Measurements from ENCODE around the gene MXD3.
"Not testable (repeated sequence)": the region's sequence is repeated elsewhere in the genome, so short reads cannot be mapped to it uniquely, and the experiment has no call there.

MXD3 gene

DNA sequence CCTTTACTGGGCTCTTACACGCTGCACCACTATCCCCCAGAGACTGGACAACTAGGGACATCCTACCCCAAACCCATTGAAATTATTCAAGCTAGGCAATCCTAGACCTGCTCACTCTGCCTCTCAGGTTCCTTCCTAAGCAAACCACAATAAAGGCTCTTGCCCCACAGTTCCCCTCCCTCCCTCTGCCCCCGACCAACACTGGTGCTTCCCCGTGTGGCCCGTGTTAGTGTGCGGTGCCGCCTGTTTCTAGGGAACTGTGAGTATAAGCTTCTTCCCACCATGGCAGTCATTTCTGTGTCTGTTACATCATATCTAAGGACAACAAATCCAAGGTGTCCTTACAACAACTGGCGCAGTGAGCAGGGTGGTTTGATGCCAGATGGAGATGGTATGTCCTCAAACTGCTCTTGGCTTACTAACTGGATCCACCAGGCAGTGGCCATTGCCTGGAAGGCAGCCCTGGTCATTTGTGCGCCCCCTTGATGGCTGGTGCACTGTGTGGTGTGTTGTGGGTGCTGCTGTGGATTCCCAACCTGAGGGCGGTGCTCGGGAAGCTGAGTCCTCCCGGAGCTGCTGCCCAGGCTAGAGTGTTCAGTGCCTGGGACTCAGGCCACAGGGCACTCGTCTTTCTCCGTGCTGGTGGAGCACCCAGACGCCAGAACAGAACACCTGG lies 8.4 kb upstream of the MXD3 start:
- DNase-seq = peak in 1 of 3 donors; percentile 40

DNA sequence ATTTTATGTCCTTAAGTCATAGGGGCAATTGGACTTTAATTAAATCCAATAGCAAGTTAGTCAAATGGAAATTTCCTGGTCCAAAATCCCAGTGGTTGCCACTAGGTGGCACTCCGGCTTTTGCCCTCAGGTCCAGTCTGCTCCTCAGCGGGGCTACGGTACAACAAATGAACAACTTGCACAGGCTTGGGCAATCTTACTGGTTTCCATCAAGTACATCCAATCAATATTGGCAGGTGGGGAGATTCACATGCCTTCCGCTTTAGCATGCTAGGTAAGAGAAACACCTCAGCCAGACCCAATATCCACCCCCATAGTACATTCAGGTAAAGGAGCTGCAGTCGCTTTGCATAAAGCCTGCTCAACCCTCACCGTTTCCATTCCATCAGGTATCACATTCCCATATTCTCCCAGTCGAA lies 6.3 kb upstream of the MXD3 start:
- peak; percentile 87 to 89 (median 89) for DNase-seq

DNA sequence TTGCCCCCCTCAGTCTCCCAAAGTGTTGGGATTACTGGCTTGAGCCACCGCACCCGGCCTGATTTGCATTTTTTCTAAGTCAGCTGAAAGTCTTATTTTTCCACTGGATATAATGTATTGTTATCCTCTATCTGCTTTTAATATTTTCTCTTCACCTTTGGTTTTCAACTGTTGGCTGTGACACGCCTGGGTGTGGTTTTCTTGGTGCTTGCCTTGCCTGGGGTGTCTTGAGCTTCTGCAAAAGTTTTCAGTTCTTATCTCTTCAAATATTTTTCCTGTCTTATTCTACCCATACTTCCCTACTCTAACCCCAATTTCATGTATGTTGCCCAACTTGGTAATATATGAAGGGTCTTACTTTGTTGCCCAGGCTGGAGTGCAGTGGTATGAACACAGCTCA lies 4.3 kb upstream of the MXD3 start:
- DNase-seq = no peak

DNA sequence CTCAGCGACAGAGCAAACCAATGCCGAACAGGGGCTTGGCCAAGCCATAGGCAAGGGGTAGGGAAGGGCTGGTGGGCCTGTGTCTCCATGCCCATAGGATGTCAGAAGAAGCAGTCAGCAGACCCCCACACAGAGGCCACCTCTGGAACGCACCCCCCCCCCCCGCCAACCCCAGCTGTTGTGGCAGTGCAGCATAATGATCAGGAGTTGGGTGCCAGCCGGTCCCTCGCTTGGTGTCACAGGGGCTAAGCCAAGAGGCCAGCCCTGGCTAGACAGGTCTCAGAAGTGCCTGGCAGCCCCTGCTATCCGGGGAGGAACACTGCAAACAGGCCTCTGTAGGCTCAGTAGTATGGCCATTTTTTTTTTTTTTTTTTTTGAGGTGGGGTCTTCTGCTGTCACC lies 3.7 kb upstream of the MXD3 start:
- no peak for DNase-seq

- no peak for DNase-seq
Observed at GRCh38 chr5:177314376-177315342, 3.0 kb upstream of the MXD3 start.

GRCh38 chr5:177313561-177314259 lies 2.0 kb upstream of the MXD3 start:
- no peak for DNase-seq

DNA sequence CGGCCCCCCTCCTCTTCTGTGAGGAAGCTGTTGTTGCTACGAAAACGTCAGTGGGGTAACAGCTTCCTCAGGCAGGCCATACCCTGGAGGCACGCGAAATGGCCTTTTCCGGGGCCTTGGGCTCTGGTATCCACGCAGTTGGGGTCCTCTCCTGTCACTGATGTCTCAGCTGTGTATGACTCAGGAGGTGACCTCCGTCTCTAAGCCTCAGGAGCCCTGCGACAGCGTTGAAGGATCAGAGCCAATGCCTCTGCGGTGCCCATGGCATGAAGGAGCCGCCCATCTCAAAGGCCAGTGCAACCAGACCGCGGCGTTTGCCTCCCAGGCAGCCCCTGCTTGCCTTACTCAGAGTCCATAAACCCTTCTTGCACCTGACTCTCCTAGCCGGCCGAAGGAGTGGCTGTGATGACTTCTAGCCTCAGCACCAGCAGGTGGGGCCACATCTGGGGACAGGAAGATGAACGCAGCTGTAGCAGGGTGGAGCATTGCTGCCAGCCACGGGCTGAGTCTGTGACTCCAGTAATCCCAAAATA lies 1.0 kb upstream of the MXD3 start:
- peak in 2 of 3 donors; percentile 13 to 39 for DNase-seq

DNA sequence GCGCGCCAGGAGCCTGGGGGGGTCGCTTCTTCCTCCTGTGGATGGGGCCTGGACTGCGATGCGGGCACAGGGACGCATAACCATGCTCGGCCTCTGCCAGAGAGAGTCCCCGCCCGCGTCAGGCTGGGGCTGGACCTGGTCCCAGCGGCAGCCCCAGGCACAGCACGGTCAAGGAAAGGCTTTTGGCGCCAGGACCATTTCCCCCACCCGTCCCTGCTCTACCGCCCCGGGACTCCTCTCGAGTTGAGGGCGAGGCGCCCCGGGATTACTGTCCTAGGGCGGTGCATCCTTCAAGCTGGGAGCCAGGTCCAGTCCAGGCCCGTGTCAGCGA lies 341 bp downstream of the MXD3 start:
- peak in 1 of 3 donors; percentile 36 for DNase-seq

DNA sequence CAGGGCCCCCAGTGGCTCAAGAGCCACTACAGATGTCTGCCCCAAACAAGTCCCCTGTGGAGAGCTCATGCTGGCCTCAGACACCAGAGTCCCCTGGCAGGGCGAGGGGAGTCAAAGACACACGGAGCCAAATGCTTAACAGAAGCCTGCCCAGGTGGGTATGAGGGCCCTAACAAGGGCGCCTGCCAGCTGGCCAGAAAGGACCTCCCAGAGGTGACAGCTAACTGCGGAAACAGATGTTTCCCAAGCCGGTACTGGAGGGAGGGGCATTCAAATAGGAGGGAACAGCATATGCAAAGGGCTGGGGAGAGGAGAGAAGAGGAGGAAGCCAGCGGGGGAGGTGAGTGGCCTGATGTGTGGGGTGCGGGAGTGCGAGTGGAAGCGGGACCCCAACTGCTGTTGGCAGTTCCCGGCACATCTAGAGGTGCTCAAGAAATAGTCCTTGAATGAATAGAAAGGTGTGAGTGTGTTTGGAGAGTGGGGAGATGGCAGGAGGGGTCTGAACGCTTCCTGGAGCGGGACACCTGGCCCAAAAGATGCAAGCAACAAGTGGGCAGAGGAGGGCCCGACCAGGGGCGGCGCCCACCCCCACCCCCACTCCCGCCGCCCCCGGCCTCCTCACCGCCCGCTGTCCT lies 824 bp downstream of the MXD3 start:
- DNase-seq = peak; percentile 55 to 64 (median 62)

DNA sequence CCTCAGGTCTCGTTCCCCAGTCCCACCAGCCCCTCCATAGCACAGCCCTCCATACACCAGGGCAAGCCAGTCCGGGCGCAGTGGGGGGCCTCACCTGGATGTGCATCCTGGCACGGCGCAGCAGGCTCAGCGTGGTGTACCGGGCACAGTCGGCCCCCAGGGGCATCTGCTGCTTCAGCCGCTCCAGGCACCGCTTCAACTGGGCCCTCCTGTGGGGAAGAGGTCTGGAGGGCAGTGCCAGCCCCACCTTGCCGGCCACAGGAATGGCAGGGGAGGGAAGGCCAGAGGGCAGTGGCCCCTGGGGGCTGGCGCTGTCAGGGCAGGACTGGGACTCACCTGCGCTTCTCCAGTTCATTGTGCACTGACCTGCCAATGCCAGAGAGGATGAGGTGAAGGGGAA lies 1.4 kb downstream of the MXD3 start:
- DNase-seq = no peak

- peak; percentile 45 to 68 (median 52) for DNase-seq
Observed at GRCh38 chr5:177309351-177310191, 2.1 kb downstream of the MXD3 start.

DNA sequence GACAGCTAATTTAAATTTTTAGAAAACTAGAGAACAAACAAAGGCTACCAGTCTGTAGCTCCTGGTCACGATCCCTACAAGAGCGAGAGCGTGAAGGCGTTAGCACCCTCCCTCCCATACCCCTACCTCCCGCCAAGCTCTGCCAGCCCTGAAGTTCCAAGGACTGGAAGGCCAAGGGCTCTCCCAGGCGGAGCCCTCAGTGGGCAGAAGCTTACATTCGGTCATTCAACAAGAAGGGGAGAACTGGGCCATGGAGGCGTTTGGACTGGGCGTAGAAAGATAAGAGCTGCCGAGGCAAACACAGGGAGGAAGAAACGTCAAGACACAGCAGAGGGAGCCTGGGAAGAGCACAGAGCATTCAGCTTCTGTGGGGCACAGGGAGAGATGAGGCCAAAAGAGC lies 3.0 kb downstream of the MXD3 start:
- no peak for DNase-seq

- DNase-seq = no peak
Observed at GRCh38 chr5:177307544-177308363, 3.9 kb downstream of the MXD3 start.

DNA sequence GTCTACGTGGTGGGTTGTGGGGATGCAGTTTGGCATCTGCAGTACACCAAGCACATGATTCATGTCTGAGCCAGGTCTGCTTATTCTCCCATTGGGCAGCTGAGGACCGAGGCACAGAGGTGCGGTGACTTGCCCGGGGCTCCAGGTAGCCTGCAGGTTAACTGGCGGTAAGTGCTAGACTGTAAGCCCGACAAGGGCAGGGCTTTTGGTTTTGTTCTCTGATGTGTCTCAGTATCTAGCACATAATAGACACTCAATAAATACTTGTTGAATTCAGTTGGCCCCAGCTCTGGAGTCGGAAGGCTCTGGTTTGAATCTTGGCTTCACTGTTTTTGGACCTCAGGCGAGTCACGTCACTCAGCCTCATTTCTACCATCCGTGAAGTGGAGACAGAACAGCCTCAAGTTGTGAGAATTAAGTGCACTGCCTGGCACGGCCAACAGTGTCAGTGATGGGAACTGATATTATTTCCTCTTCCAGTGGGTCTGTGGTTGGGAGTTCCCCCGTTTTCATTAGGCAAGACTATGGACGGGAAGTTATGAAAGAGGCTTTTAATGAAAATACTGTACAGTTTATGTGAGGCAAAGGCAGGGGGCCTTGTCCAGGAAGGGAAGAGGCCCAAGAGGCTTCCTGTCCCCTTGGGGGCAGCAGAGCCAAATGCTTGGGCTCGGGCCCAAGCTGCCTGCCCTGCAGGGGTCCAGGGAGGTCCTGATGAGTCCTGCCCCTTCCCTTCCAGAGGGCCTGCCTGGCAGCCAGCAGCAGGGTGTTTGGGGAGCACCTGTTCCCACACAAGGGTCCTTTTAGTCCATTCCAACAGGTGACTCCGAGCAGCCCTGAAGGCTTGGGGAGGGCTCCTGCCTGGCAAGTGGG lies 4.8 kb downstream of the MXD3 start:
- peak; percentile 90 to 97 (median 95) for DNase-seq

GRCh38 chr5:177306103-177306640 lies 5.5 kb downstream of the MXD3 start:
- not testable (repeated sequence) for DNase-seq

DNA sequence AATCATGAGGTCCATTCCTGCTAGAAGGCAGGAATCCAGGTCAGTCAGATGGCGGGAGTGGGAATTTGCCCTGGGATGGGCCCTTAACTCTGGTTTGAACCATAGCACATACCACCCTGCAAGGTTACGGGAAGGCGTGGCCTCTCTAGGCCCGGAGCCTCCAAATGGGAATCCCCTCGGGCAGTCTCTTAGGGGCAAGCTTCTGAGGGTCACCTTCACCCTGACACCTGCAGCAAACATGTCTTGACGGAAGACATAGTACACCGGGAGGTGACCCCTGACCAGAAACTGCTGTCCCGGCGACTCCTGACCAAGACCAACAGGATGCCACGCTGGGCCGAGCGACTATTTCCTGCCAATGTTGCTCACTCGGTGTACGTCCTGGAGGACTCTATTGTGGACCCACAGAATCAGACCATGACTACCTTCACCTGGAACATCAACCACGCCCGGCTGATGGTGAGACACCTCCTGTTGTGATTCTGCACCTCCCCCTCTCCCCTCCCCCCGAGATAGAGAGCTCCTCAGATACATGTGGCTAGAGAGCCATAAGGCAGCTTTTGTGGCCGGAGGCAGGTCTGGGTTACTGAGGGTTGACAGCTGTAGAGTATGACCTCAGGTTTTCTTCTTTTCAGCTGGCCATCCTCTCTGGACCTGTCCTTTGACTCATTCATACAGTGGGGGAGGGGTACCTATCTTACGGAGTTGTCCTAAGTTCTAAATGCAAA lies 7.1 kb downstream of the MXD3 start:
- DNase-seq = peak in 1 of 3 donors; percentile 23

GRCh38 chr5:177303925-177304391 lies 7.7 kb downstream of the MXD3 start:
- DNase-seq = peak in 1 of 3 donors; percentile 24

DNA sequence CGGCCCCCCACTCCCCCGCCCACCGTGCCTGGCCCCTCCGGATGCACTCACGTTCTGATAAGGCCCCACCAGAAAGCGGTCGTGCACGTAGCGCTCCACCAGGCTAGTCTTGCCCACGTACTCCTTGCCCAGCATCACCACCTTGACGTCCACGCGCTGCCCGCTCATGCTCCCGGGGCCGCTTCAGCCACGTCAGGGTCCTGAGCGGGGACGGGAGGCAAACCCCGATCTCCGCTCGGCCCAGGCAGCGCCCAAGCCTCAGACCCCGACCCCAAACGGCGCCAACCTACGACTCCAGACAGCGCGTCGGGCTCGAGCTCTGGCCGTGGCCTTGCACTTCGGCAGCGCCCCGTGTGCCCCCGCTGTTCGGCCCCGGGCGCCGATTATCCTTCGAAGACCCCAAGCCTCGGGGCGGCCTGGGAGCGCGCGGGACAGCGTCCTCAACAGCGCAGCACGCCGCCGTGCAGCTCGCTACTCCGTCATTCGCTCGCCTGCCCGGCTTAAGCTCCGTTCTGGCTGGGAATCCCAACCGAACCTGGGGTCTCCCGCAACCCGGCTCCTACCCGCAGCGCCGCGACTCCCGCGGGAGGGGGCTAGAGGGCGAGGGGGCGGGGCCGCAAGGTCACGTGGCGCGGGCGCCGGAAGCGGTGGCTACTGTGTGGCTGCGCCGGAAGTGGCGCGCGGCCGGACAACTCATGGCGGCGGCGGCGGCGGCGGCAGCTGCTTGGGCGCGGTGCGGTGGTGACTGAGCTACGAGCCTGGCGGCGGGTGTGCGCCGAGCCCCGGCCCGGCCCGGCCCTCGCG lies 8.4 kb downstream of the MXD3 start, which contains the start of the genes PRELID1 and RAB24:
TSS of gene PRELID1 (plus strand) at position 679 of the 804 bp plus-strand sequence. CDS start 187 bp downstream, outside the sequence.
TSS of gene RAB24 (minus strand) at position 599 of the 804 bp plus-strand sequence. CDS start at position 168, 431 bp downstream.
- DNase-seq = peak; percentile 93 to 97 (median 95)
